Mucosa of descending colon (tissue), 3 donors: ENCODE measurements around the gene RBAK. TPM values are rescaled to one million over a fixed set of nuclear protein-coding genes. Genes with fewer than 3 reads are reported as not detected.
"Not testable (repeated sequence)": the region's sequence is repeated elsewhere in the genome, so short reads cannot be mapped to it uniquely, and the experiment has no call there.

Experiments
- ATAC-seq: fragments of 200-7000 bp; cut with Tn5 transposase; one replicate; pipeline ENCODE4 v1.9.1; 2020; ENCODE audit warnings: mild to moderate bottlenecking, moderate library complexity
- DNase-seq, 3 donors: peaks; one replicate each; pipeline ENCODE4 v3.0.0-alpha.2; 2020
- H3K36me3 ChIP-seq: fragments of 200-600 bp; one replicate; pipeline ENCODE4 v1.8.0; 2021; ENCODE audit warnings: low read depth, mild to moderate bottlenecking
- H3K4me1 ChIP-seq: fragments of 200-600 bp; one replicate; pipeline ENCODE4 v1.8.0; 2021; ENCODE audit warnings: low read depth, mild to moderate bottlenecking
- H3K4me3 ChIP-seq: fragments of 200-600 bp; one replicate; pipeline ENCODE4 v1.8.0; 2021; ENCODE audit warnings: mild to moderate bottlenecking
- H3K9me3 ChIP-seq: fragments of 200-600 bp; one replicate; pipeline ENCODE4 v1.8.0; 2021; ENCODE audit warnings: mild to moderate bottlenecking
- CTCF ChIP-seq: fragments of 200-600 bp; IDR thresholded peaks from one replicate; pipeline ENCODE4 v1.8.0; 2022; ENCODE audit warnings: antibody characterized with exemption, mild to moderate bottlenecking
- intact Hi-C, 2 donors: fragments of 100-400 bp; cut with DNase I in 1 of 2; cut with micrococcal nuclease in 1 of 2; formaldehyde crosslinking; loops; one replicate each; pipeline versions ENCODE4 v1.11.0 to v1.11.1; 2022; cut with DNase I, micrococcal nuclease
- total RNA-seq, 3 donors: library from RNA; stranded (reverse); fragmentation: NEBNext Ultra II Directional in 2 of 3; extraction: Animal tissue kit (Norgen Biotek cat#: 25700) in 2 of 3; gene quantifications; one replicate each; pipeline versions ENCODE4 v1.2.1 to v1.2.4, GENCODE V29; 2021 to 2023
- donor health status: DM: no; HTN: no; CAD: no; lungs with moderate emphysema.
- donor health status: DM: no; HTN: no; CAD: no.
- donor health status: DM: no; HTN: yes; CAD: no.

Gene RBAK
- total RNA-seq, 3 donors from 2014 or later: 9.3 to 15.3 (median 12.6) TPM

- H3K36me3 ChIP-seq: no peaks in the 10 kb centered on the region
- TF ChIP-seq CTCF: no peak
- ATAC-seq (no peak), DNase-seq (no peak)
- intact Hi-C loops: loop anchor here in 1 of 2 donors (10.0 kb wide), 1 partner anchor 261 kb away; no protein-coding TSS in a partner anchor
- no peak overlapping the region for H3K4me3 ChIP-seq
- no peaks in the 10 kb centered on the region for H3K9me3 ChIP-seq
- H3K4me1 ChIP-seq: no peaks in the 10 kb centered on the region
Measured at GRCh38 chr7:5086256-5086655, 40.6 kb downstream of the RBAK start.

- DNase-seq (peak in 1 of 3 donors; percentile 7), ATAC-seq (peak; percentile 31)
- not testable (repeated sequence) for H3K4me1 ChIP-seq, H3K36me3 ChIP-seq, H3K4me3 ChIP-seq
- intact Hi-C loops: loop anchor here in 1 of 2 donors (10.0 kb wide), 1 partner anchor 264 kb away; no protein-coding TSS in a partner anchor
- peaks cover 11% of the 10 kb centered on the region for H3K9me3 ChIP-seq
Measured at GRCh38 chr7:5088228-5088833, 42.7 kb downstream of the RBAK start.

GRCh38 chr7:5088906-5089305 lies 43.2 kb downstream of the RBAK start:
- intact Hi-C loops: loop anchor here in 1 of 2 donors (10.0 kb wide), 1 partner anchor 264 kb away; no protein-coding TSS in a partner anchor
- TF ChIP-seq CTCF: no peak
- Histone ChIP-seq H3K4me3 (no peak overlapping the region), H3K4me1 (no peaks in the 10 kb centered on the region), H3K9me3 (peaks cover 17% of the 10 kb centered on the region), H3K36me3 (no peaks in the 10 kb centered on the region)
- ATAC-seq (no peak), DNase-seq (no peak)

- ATAC-seq: no peak
- no peak for TF ChIP-seq CTCF
- Histone ChIP-seq H3K4me3 (no peak overlapping the region), H3K36me3 (no peaks in the 10 kb centered on the region), H3K9me3 (peaks cover 33% of the 10 kb centered on the region), H3K4me1 (no peaks in the 10 kb centered on the region)
- intact Hi-C loops: no loop called here
- no peak for DNase-seq
Measured at GRCh38 chr7:5093948-5094347, 48.3 kb downstream of the RBAK start.

- ATAC-seq (no peak), DNase-seq (no peak)
- TF ChIP-seq CTCF: no peak
- H3K4me1 ChIP-seq: no peaks in the 10 kb centered on the region
- intact Hi-C loops: no loop called here
- no peak overlapping the region for H3K4me3 ChIP-seq
- H3K36me3 ChIP-seq: no peaks in the 10 kb centered on the region
- H3K9me3 ChIP-seq: peaks cover 33% of the 10 kb centered on the region
Measured at GRCh38 chr7:5094641-5095040, 49.0 kb downstream of the RBAK start.

GRCh38 chr7:5116359-5116758 lies 70.7 kb downstream of the RBAK start:
- DNase-seq: no peak
- no peak for ATAC-seq
- intact Hi-C loops: no loop called here

More at GRCh38 chr7:5116359-5116758, 70.7 kb downstream of the RBAK start:
- Histone ChIP-seq H3K4me3 (no peak overlapping the region), H3K9me3 (no peaks in the 10 kb centered on the region), H3K4me1 (no peaks in the 10 kb centered on the region), H3K36me3 (no peaks in the 10 kb centered on the region)
- TF ChIP-seq CTCF: no peak
